ENCODE measurements around the gene MDM2. TPM values are rescaled to one million over a fixed set of nuclear protein-coding genes. Genes with fewer than 3 reads are reported as not detected.
"Not testable (repeated sequence)": the region's sequence is repeated elsewhere in the genome, so short reads cannot be mapped to it uniquely, and the experiment has no call there.

MDM2 gene
- total RNA-seq, 1 donor from 2014 or later = 37.3 TPM

GRCh38 chr12:68802911-68803651 is 4.9 kb upstream of the MDM2 start:
- ATAC-seq; DNase-seq (ENCODE audit: missing footprints): not testable (repeated sequence)
- intact Hi-C loops (cut with DNase I) = loop anchor here (10.0 kb wide), 2 partner anchors 452 to 468 kb away; partner anchors contain the start of gene MDM1

DNA sequence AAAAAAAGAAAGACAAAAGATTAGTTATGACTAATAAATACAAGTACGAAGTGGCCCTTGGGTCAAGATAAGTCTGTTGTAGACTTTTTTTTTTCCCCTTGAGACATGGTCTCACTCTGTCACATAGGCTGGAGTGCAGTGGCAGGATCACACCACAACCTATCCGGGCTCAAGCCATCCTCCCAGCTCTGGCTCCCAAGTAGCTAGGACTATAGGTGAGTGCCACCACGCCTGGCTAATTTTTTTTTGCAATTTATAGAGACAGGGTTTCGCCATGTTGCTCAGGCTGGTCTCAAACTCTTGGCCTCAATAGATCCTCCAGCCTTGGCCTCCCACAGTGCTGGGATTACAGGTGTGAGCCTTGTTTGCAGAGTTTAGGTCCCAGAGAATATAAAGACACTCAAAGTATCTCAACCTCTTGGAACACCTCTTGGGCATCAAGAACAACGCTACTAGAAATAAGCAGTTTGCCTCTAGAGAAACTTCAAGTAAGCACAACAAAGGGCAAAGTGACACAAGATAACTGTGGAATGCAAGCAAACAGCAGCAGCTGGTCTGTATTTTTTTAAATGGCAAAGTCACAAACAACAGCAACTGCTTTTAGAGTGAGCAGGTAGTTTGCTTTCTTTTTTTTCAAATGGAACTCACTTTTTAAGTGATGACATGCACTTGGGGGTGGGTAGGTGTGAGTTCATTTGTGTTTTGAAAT is 3.9 kb upstream of the MDM2 start:
- intact Hi-C loops (cut with DNase I) = loop anchor here (10.0 kb wide), 2 partner anchors 451 to 469 kb away; partner anchors contain the start of gene MDM1
- DNase-seq (ENCODE audit: missing footprints) (no peak), ATAC-seq (no peak)

DNA sequence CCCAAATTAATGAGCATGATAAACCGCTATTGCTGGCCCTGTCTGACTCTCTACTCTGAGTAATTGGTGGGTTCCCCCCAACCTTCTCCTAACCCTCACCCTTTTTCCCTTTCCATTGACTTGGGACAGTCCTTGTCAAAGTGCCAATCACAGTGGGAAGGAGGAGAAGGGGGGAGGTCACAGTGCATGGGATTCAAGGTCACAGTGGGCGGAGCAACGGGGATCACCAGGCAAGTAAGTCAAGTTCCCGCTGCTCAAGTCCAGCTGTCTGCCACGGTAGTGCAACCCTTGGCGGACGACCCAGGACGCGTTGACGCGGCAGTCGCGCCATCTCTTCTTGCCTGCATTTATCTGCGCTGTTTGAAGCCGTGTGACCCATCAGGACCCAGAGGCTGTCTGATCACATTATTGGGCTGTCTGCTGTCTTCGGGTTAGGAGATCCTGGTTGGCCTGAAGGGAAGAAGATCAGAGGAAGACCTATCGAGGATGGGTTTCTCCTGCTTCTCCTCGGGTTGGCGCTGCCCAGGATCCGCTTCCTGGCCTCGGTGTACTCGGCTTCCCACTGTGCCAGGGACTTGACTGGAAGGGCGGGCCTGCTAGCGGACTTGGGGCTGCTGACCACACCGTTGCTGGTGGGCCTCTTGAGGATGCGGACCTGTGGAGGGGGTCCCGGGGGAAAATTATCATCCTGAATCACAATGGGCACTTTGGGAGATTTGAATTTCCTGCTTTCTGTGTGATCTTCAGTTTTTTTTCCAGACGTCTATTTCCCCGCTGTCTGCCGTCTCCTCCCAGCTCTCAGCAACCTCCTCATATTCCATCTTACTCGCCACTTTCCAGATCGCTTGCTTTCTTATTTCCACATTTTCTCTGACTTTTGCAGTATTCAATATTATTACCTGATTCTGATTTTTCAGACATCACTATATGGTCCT is 3.1 kb upstream of the MDM2 start:
- intact Hi-C loops (cut with DNase I) = loop anchor here (10.0 kb wide), 2 partner anchors 450 to 470 kb away; partner anchors contain the start of gene MDM1
- no peak for ATAC-seq
- DNase-seq (ENCODE audit: missing footprints) = no peak

- intact Hi-C loops (cut with DNase I) = loop anchor here (10.0 kb wide), 2 partner anchors 449 to 471 kb away; partner anchors contain the start of gene MDM1
- DNase-seq (ENCODE audit: missing footprints) = no peak
- no peak for ATAC-seq
Observed at GRCh38 chr12:68805592-68806120, 2.3 kb upstream of the MDM2 start.

- no peak for DNase-seq (ENCODE audit: missing footprints)
- intact Hi-C loops (cut with DNase I) = loop anchor here (10.0 kb wide), 2 partner anchors 448 to 472 kb away; partner anchors contain the start of gene MDM1
- no peak for ATAC-seq
Observed at GRCh38 chr12:68806488-68807237, 1.3 kb upstream of the MDM2 start.

DNA sequence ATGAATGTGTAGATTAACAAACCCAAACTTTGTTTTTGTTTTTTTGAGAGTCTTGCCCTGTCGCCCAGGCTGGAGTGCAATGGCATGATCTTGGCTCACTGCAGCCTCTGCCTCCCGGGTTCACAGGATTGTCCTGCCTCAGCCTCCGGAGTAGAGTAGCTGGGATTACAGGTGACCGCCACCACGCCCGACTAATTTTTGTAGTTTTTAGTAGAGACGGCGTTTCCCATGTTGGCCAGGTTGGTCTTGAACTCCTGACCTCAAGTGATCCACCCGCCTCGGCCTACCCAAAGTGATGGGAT is 752 bp upstream of the MDM2 start:
- ATAC-seq = not testable (repeated sequence)

GRCh38 chr12:68808388-68809189 is 612 bp downstream of the MDM2 start:
- ATAC-seq = peak; percentile 66
- DNase-seq (ENCODE audit: missing footprints) = peak; percentile 89
- intact Hi-C loops (cut with DNase I) = loop anchor here (1.0 to 10.0 kb wide), 3 partner anchors 62 to 474 kb away; partner anchors contain the start of genes MDM1 and SLC35E3

More for the DNA sequence above, 752 bp upstream of the MDM2 start:
- intact Hi-C loops (cut with DNase I) = loop anchor here (10.0 kb wide), 2 partner anchors 448 to 472 kb away; partner anchors contain the start of gene MDM1
- DNase-seq (ENCODE audit: missing footprints) = not testable (repeated sequence)

GRCh38 chr12:68809190-68810026 is 1.4 kb downstream of the MDM2 start:
- intact Hi-C loops (cut with DNase I) = loop anchor here (10.0 kb wide), 2 partner anchors 445 to 475 kb away; partner anchors contain the start of gene MDM1
- DNase-seq (ENCODE audit: missing footprints) = no peak
- ATAC-seq = no peak

- ATAC-seq; DNase-seq (ENCODE audit: missing footprints); intact Hi-C loops (cut with DNase I): not testable (repeated sequence)
Observed at GRCh38 chr12:68810027-68810389, 2.0 kb downstream of the MDM2 start.

GRCh38 chr12:68811573-68811972 is 3.6 kb downstream of the MDM2 start:
- DNase-seq (ENCODE audit: missing footprints); ATAC-seq; intact Hi-C loops (cut with DNase I): not testable (repeated sequence)

DNA sequence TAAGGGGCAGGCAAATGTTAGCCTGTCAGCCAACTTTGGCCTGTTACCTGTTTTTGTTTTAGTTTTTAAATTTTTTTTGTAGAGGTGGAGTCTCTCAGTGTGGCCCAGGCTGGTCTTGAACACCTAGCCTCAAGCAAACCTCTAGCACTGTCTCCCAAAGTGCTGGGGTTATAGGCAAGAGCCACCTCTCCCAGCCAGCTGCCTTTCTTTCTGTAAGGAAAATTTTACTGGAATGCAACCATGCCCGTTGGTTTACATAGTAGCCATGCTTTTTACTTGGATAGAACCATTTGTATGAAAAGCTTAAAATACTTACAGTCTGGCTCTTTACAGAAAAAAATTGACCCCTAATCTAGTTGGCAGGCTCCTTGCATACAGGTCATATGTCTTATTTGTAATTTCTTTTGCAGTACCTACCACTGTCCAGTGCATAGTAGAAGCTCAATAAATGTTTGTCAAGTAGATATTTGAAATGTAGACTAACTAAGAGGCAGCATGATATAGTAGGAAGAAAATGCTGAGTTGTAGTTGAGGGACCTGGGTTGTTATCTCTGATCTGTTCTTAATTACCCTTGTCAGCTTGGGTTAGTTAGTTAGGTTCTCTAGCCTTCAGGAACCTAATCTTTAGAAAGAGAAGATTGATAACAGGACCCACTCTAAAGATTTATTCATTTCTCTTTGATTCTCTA is 4.7 kb downstream of the MDM2 start:
- intact Hi-C loops (cut with DNase I) = no loop called here
- no peak for ATAC-seq
- no peak for DNase-seq (ENCODE audit: missing footprints)

DNA sequence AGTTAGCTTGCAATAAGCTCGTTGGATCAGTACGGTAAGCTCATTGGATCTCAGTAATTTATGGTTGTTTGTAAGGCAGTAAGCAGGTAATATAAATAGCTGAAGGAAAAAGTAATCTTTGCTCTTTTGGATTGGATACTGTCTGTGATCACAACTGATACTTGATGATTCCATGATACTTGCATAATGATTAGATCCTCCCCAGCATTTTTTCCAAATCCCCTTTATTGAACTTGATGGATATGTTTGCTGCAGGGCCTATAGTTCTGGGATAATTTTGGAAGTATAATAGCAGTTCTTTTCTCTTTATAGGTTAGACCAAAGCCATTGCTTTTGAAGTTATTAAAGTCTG is 5.2 kb downstream of the MDM2 start:
- ATAC-seq = no peak
- intact Hi-C loops (cut with DNase I) = no loop called here

DNA sequence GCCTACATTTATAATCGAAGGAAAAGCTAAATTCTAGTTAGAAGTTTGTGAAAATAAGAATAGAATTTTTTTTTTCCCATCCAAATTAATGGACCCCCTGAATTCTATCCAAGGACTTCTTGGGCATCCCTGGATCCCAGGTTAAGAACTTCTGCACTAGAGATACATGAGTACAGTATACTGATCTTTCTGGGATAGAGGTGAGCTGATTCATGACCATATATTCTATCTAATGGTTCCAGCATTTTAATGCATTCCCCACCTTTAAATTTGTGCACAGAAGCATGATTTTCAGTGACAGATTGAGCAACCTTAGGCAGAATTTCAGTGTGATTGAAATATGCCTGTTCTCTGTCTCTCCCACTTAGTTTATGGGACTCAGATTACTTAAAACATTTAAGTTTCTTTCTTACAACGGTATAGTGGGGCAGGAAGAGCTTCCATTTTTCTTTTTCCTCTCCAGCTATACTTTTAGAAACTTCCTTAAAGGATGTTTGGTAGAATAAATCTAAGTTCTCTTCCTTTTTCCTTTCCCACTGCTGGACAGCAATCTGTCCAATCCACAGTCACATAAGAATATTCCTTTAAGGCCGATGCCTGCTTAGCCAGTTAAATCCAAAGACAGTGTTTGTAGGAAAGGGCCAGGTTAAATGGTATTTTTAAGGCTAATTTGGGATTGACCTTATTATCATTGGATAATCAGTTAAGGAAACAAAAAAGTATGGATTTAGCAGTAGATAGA is 6.7 kb downstream of the MDM2 start:
- intact Hi-C loops (cut with DNase I) = no loop called here
- no peak for ATAC-seq
- DNase-seq (ENCODE audit: missing footprints) = no peak

More for the DNA sequence above, 5.2 kb downstream of the MDM2 start:
- no peak for DNase-seq (ENCODE audit: missing footprints)

DNA sequence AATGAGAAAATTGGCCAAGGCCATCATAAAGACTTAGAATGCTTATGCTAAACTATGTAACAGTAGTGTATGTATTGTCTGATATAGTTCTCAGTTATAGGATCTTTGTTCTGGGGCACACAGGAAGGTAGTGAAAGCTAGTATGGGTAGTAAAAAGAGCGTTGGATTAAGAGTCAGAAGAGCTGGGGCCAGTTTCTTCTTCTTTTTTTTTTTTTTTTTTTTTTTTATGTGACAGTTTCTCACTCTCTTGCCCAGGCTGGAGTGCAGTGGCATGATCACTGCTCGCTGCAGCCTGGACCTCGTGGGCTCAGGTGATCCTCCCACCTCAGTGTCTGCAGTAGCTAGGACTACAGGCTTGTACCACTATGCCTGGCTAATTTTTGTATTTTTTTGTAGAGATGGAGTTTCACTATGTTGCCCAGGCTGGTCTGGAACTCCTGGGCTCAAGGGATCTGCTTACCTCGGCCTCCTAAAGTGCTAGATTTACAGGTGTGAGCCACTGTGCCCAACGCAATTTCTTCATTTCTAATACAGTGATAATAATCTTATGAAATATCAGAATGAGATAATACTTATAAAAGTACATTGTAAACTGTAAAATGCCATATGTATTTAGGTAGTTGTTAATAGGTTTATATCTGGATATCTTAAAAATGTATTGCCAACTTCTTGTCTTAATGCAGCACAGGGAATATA is 7.4 kb downstream of the MDM2 start:
- intact Hi-C loops (cut with DNase I) = no loop called here
- no peak for ATAC-seq

More for the DNA sequence above, 7.4 kb downstream of the MDM2 start:
- no peak for DNase-seq (ENCODE audit: missing footprints)

All from Right ventricle myocardium inferior (tissue), 1 donor.